ENCODE data around the gene FAT3.

The FAT3 gene

DNA sequence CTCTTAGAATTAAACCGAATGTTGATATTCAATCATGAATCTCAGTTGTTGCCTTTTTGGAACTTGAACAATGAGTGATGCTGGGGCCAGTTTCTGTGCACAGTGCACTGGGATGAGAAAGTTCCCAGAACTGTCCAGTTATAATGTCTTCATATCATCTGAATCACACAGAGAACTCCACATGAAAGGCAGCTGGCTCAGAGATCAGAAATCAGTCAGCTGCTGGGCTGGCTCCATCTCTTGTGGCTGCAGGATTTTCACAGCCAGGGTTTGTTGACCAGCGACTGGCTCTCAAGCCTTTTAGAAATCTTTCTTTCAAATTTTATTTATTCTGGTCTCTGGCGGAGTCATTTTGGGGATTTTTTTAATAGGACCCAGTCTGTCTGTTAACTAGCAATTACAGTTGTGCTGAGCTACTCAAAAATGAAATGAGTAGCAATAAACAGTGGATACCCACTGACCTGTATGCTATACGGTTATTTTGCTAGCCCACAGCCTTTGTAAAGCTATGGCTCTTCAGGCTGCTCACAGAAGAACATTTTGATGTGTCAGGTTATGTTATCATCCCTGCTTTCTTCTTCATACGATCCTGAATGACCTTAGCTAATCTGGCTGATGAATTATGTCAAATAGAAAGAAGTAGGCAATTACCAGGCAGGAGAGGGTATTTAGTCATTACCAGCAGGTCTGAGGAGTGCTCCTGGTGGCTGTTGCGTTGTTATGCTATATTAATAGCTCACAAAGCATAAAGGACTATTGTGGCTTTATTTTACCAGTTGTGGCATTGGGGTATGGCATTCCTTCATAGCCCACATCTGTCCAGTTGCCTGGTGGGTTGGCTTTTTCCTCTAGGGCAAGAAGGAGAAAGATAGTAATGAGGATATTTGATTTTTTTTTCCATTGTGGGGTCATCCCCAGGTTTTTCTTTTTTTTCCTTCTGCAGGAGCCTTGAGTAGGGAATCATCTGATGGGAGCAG is 3.6 kb downstream of the FAT3 start:
- H3K27ac ChIP-seq (ENCODE audit: insufficient read depth in 1 of 2, low read depth in 1 of 2, low read length in 2 of 2, poor library complexity in 1 of 2, severe bottlenecking in 2 of 2), result no peak overlapping the region
- DNase-seq, result no peak
- H3K27me3 ChIP-seq (replicated peaks in 2 of 5; ENCODE audit: control insufficient read depth in 4 of 5, insufficient read depth in 5 of 5, low read length in 4 of 5), result peaks cover 21 to 72% (median 31%) of the 10 kb centered on the region in 5 experiments
- no peak overlapping the region for H3K4me3 ChIP-seq (ENCODE audit: control insufficient read depth in 1 of 7, extremely low read depth in 1 of 7, insufficient read depth in 4 of 7, low read depth in 2 of 7, low read length in 6 of 7)
- CTCF ChIA-PET, result no interaction called here
- WGBS (ENCODE audit: insufficient coverage), result 64% methylated on average over 5 of the region's 6 CpGs
- no peaks in the 10 kb centered on the region for H3K36me3 ChIP-seq (ENCODE audit: control insufficient read depth in 4 of 4, insufficient read depth in 4 of 4, low read length in 3 of 4)
- H3K9me3 ChIP-seq (ENCODE audit: control extremely low read depth in 1 of 5, control insufficient read depth in 4 of 5, insufficient read depth in 2 of 5, low read depth in 1 of 5, low read length in 4 of 5), result no peaks in the 10 kb centered on the region
- POLR2A ChIA-PET, result no interaction called here
- H3K4me1 ChIP-seq (ENCODE audit: control extremely low read depth in 1 of 4, control insufficient read depth in 4 of 4, insufficient read depth in 4 of 4, low read length in 3 of 4), result peaks cover 0 to 23% (median 8%) of the 10 kb centered on the region in 4 experiments

DNA sequence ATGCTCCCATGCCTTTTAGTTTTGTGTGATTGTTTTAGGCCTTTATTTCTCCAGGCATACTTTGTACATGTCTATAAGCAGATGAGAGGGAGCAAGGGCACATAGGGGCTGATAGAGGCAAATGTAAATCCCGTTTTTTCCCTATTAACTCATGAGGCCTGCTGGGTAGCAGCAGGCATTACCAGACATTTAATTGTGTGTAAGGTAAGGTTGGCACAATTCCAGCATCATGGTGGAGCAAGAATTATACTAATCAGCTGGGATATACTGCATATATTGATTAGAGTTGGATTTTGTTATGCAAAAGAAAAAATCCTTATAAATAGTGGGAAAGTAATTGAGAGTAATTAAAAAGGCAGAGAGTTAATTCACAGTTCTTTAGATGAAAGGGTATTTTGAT is 12.2 kb downstream of the FAT3 start:
- Histone ChIP-seq H3K9me3 (ENCODE audit: control extremely low read depth in 1 of 5, control insufficient read depth in 4 of 5, insufficient read depth in 2 of 5, low read depth in 1 of 5, low read length in 4 of 5) (no peaks in the 10 kb centered on the region), H3K27ac (ENCODE audit: insufficient read depth in 1 of 2, low read depth in 1 of 2, low read length in 2 of 2, poor library complexity in 1 of 2, severe bottlenecking in 2 of 2) (no peak overlapping the region), H3K36me3 (ENCODE audit: control insufficient read depth in 4 of 4, insufficient read depth in 4 of 4, low read length in 3 of 4) (no peaks in the 10 kb centered on the region), H3K4me1 (ENCODE audit: control extremely low read depth in 1 of 4, control insufficient read depth in 4 of 4, insufficient read depth in 4 of 4, low read length in 3 of 4) (no peaks in the 10 kb centered on the region), H3K27me3 (replicated peaks in 2 of 5; ENCODE audit: control insufficient read depth in 4 of 5, insufficient read depth in 5 of 5, low read length in 4 of 5) (peaks cover 0 to 6% (median 0%) of the 10 kb centered on the region in 5 experiments), H3K4me3 (ENCODE audit: control insufficient read depth in 1 of 7, extremely low read depth in 1 of 7, insufficient read depth in 4 of 7, low read depth in 2 of 7, low read length in 6 of 7) (no peak overlapping the region)
- ChIA-PET CTCF (no interaction called here), POLR2A (no interaction called here)
- 88% methylated on average over 1 of the region's 1 CpG for WGBS (ENCODE audit: insufficient coverage)
- no peak for DNase-seq

DNA sequence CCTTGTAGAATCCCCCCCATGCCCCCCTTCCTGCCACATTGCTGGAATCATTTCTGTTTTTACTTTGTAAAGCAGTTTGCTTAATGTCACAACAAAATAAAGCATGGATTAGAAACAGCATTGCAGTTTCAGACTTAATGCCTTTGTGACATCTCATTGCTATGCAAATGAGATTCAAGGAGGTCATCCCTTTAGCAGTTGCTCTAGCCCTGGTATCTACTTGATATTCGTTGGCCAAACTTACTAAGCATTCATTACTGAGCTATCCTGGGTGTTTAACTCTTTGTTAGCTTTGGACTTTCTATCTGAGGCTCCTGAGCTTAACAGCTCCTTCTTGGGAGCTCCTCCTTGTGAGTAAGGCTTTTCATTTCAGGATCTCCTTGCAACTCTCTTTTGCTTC is 16.3 kb downstream of the FAT3 start:
- Histone ChIP-seq H3K36me3 (ENCODE audit: control insufficient read depth in 4 of 4, insufficient read depth in 4 of 4, low read length in 3 of 4) (no peaks in the 10 kb centered on the region), H3K4me3 (ENCODE audit: control insufficient read depth in 1 of 7, extremely low read depth in 1 of 7, insufficient read depth in 4 of 7, low read depth in 2 of 7, low read length in 6 of 7) (no peak overlapping the region), H3K4me1 (ENCODE audit: control extremely low read depth in 1 of 4, control insufficient read depth in 4 of 4, insufficient read depth in 4 of 4, low read length in 3 of 4) (no peaks in the 10 kb centered on the region), H3K27me3 (replicated peaks in 2 of 5; ENCODE audit: control insufficient read depth in 4 of 5, insufficient read depth in 5 of 5, low read length in 4 of 5) (peaks cover 0 to 6% (median 0%) of the 10 kb centered on the region in 5 experiments), H3K9me3 (ENCODE audit: control extremely low read depth in 1 of 5, control insufficient read depth in 4 of 5, insufficient read depth in 2 of 5, low read depth in 1 of 5, low read length in 4 of 5) (peaks cover 0 to 2% (median 0%) of the 10 kb centered on the region in 5 experiments), H3K27ac (ENCODE audit: insufficient read depth in 1 of 2, low read depth in 1 of 2, low read length in 2 of 2, poor library complexity in 1 of 2, severe bottlenecking in 2 of 2) (no peak overlapping the region)
- POLR2A ChIA-PET, result no interaction called here
- DNase-seq, result no peak
- CTCF ChIA-PET, result no interaction called here
- WGBS (ENCODE audit: insufficient coverage), result 13% methylated on average over 1 of the region's 1 CpG

DNA sequence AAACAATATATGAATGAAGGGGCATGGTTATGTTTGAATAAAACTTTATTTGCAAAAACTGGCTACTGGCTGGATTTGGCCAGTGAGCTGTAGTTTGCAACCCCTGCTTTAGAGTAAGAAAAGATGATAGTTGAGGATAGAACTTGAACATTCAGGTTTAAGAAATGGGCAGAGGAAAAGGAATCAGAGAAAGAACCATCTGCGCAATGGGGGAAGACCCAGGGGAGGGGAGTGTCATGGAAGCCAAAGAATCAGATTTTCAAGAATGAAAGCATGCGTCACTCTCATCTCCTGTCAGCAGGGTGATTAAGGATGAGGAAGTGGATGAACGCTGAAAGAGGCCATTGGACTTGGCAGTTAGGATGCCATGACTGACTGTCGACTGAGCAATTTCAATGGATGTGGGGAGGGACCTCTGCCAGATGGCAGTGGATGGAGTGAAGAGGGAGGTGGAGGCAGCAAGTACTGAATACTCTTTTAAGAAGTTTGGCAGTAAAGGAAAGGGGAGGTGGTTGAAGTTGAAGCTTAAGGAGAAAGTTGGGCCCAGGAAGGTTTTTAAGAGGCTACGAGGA is 21.2 kb downstream of the FAT3 start:
- ChIA-PET CTCF (interaction anchor here (1.1 to 1.2 kb wide), 2 partner anchors 9 to 17 kb away, joined by 3 read pairs; no protein-coding TSS in a partner anchor), POLR2A (no interaction called here)
- no peak overlapping the region for H3K4me3 ChIP-seq (ENCODE audit: control insufficient read depth in 1 of 7, extremely low read depth in 1 of 7, insufficient read depth in 4 of 7, low read depth in 2 of 7, low read length in 6 of 7)
- H3K27me3 ChIP-seq (replicated peaks in 2 of 5; ENCODE audit: control insufficient read depth in 4 of 5, insufficient read depth in 5 of 5, low read length in 4 of 5), result peaks cover 0 to 1% (median 0%) of the 10 kb centered on the region in 5 experiments
- WGBS (ENCODE audit: insufficient coverage), result 82% methylated on average over 5 of the region's 5 CpGs
- peaks cover 0 to 2% (median 0%) of the 10 kb centered on the region in 5 experiments for H3K9me3 ChIP-seq (ENCODE audit: control extremely low read depth in 1 of 5, control insufficient read depth in 4 of 5, insufficient read depth in 2 of 5, low read depth in 1 of 5, low read length in 4 of 5)
- H3K27ac ChIP-seq (ENCODE audit: insufficient read depth in 1 of 2, low read depth in 1 of 2, low read length in 2 of 2, poor library complexity in 1 of 2, severe bottlenecking in 2 of 2), result no peak overlapping the region
- DNase-seq, result no peak
- no peaks in the 10 kb centered on the region for H3K4me1 ChIP-seq (ENCODE audit: control extremely low read depth in 1 of 4, control insufficient read depth in 4 of 4, insufficient read depth in 4 of 4, low read length in 3 of 4)
- no peaks in the 10 kb centered on the region for H3K36me3 ChIP-seq (ENCODE audit: control insufficient read depth in 4 of 4, insufficient read depth in 4 of 4, low read length in 3 of 4)

DNA sequence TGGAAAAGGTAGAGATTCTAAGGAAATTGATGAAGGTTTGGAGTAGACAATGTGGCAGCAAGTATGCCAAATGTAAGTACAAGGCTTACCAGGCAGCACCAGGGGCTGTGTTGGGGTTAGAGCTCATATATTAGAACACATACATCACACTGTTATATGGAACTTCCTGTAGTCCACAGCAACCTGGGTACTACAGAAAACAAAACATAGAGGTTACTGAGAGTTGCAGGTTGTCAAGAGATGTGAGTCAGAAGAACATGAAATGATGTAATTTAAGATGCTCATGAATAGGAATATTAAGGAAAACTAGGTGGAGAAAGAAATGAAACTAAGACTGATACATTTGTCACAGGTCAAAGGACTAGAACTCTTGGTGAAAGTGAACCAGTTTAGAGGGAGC is 22.0 kb downstream of the FAT3 start:
- DNase-seq, result no peak
- no peaks in the 10 kb centered on the region for H3K36me3 ChIP-seq (ENCODE audit: control insufficient read depth in 4 of 4, insufficient read depth in 4 of 4, low read length in 3 of 4)
- H3K9me3 ChIP-seq (ENCODE audit: control extremely low read depth in 1 of 5, control insufficient read depth in 4 of 5, insufficient read depth in 2 of 5, low read depth in 1 of 5, low read length in 4 of 5), result peaks cover 0 to 2% (median 0%) of the 10 kb centered on the region in 5 experiments
- ChIA-PET CTCF (interaction anchor here (1.1 kb wide), 1 partner anchor 16 kb away, joined by 3 read pairs; no protein-coding TSS in a partner anchor), POLR2A (no interaction called here)
- no peak overlapping the region for H3K4me3 ChIP-seq (ENCODE audit: control insufficient read depth in 1 of 7, extremely low read depth in 1 of 7, insufficient read depth in 4 of 7, low read depth in 2 of 7, low read length in 6 of 7)
- H3K4me1 ChIP-seq (ENCODE audit: control extremely low read depth in 1 of 4, control insufficient read depth in 4 of 4, insufficient read depth in 4 of 4, low read length in 3 of 4), result no peaks in the 10 kb centered on the region
- H3K27ac ChIP-seq (ENCODE audit: insufficient read depth in 1 of 2, low read depth in 1 of 2, low read length in 2 of 2, poor library complexity in 1 of 2, severe bottlenecking in 2 of 2), result no peak overlapping the region
- no peaks in the 10 kb centered on the region for H3K27me3 ChIP-seq (replicated peaks in 2 of 5; ENCODE audit: control insufficient read depth in 4 of 5, insufficient read depth in 5 of 5, low read length in 4 of 5)

DNA sequence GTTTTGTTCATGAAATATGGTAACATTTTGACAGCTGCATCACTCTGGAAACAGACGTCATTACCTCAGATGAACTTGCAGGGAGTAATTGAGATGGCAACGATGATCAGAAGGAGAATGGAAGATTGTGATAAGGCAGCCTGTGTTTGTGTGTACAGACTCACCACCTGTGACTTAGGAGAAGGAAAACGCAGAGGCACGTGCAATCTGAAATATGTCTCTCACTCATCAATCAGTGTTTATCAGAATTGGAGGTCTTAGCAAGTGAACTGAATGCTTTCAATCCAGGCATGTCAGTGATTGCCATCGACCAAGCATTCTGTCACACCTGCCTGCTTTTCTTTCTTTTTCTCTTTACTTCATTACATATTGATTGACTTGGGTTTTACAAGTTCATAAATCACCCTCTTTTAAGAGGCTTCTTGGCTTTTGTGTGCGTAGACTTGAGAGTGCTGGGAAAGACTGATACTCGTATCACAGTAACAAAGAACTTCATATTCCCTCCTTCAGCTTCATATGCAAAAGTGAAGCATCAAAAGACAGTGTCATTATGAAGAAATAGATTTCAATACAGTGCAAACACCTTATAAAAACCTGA is 24.6 kb downstream of the FAT3 start:
- H3K4me1 ChIP-seq (ENCODE audit: control extremely low read depth in 1 of 4, control insufficient read depth in 4 of 4, insufficient read depth in 4 of 4, low read length in 3 of 4), result no peaks in the 10 kb centered on the region
- no peaks in the 10 kb centered on the region for H3K36me3 ChIP-seq (ENCODE audit: control insufficient read depth in 4 of 4, insufficient read depth in 4 of 4, low read length in 3 of 4)
- H3K27me3 ChIP-seq (replicated peaks in 2 of 5; ENCODE audit: control insufficient read depth in 4 of 5, insufficient read depth in 5 of 5, low read length in 4 of 5), result no peaks in the 10 kb centered on the region
- peaks cover 0 to 2% (median 0%) of the 10 kb centered on the region in 5 experiments for H3K9me3 ChIP-seq (ENCODE audit: control extremely low read depth in 1 of 5, control insufficient read depth in 4 of 5, insufficient read depth in 2 of 5, low read depth in 1 of 5, low read length in 4 of 5)
- H3K4me3 ChIP-seq (ENCODE audit: control insufficient read depth in 1 of 7, extremely low read depth in 1 of 7, insufficient read depth in 4 of 7, low read depth in 2 of 7, low read length in 6 of 7), result no peak overlapping the region
- CTCF ChIA-PET, result no interaction called here
- H3K27ac ChIP-seq (ENCODE audit: insufficient read depth in 1 of 2, low read depth in 1 of 2, low read length in 2 of 2, poor library complexity in 1 of 2, severe bottlenecking in 2 of 2), result no peak overlapping the region
- no peak for DNase-seq
- POLR2A ChIA-PET, result no interaction called here
- WGBS (ENCODE audit: insufficient coverage), result 78% methylated on average over 5 of the region's 7 CpGs

DNA sequence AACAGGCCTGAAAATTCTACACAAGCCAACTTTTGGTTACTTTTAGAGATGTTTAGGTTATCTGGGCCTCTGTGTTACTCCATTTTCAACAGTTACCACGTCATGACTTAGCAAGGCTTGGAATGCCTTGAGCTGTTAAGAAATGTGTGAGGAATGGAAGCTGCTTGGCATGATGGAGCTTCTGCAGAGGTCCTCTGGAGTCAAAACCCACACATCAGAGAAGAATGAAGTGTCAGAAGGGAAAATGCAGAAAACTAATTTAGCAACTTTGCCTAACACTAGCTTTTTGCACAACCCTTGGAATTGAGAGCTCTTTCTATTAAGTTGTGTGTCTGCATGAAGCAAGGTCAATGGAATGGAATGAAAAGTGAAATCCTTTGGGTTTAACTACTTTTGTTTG is 27.4 kb downstream of the FAT3 start:
- no peaks in the 10 kb centered on the region for H3K9me3 ChIP-seq (ENCODE audit: control extremely low read depth in 1 of 5, control insufficient read depth in 4 of 5, insufficient read depth in 2 of 5, low read depth in 1 of 5, low read length in 4 of 5)
- POLR2A ChIA-PET, result no interaction called here
- WGBS (ENCODE audit: insufficient coverage), result no CpG with 5 or more reads among the region's 1 CpG
- CTCF ChIA-PET, result no interaction called here
- H3K27ac ChIP-seq (ENCODE audit: insufficient read depth in 1 of 2, low read depth in 1 of 2, low read length in 2 of 2, poor library complexity in 1 of 2, severe bottlenecking in 2 of 2), result no peak overlapping the region
- DNase-seq, result no peak
- no peak overlapping the region for H3K4me3 ChIP-seq (ENCODE audit: control insufficient read depth in 1 of 7, extremely low read depth in 1 of 7, insufficient read depth in 4 of 7, low read depth in 2 of 7, low read length in 6 of 7)
- no peaks in the 10 kb centered on the region for H3K4me1 ChIP-seq (ENCODE audit: control extremely low read depth in 1 of 4, control insufficient read depth in 4 of 4, insufficient read depth in 4 of 4, low read length in 3 of 4)
- H3K27me3 ChIP-seq (replicated peaks in 2 of 5; ENCODE audit: control insufficient read depth in 4 of 5, insufficient read depth in 5 of 5, low read length in 4 of 5), result no peaks in the 10 kb centered on the region
- no peaks in the 10 kb centered on the region for H3K36me3 ChIP-seq (ENCODE audit: control insufficient read depth in 4 of 4, insufficient read depth in 4 of 4, low read length in 3 of 4)

Measured in common myeloid progenitor, CD34-positive (primary cell).